ENCODE data around the gene C10orf62. TPM values are rescaled to one million over a fixed set of nuclear protein-coding genes. Genes with fewer than 3 reads are reported as not detected.
A peak's percentile ranks its signal among the peaks of the same experiment; 100 is the strongest.

Gene C10orf62
- total and polyA plus RNA-seq, 2 of the 8 experiments (the other 6 are each of a cell fraction or from before 2014, with no cell fraction given) = 0.05 TPM; not detected in 1

GRCh38 chr10:97577701-97578100 is 11.8 kb upstream of the C10orf62 start:
- no peaks in the 10 kb centered on the region for H3K79me2 ChIP-seq (ENCODE audit: control insufficient read depth in 1 of 2, insufficient read depth in 2 of 2, low read length in 2 of 2)
- H2AFZ ChIP-seq (ENCODE audit: low read length) = no peak overlapping the region; the same call in 1 of the 2 replicates
- H3K36me3 ChIP-seq (ENCODE audit: control insufficient read depth in 2 of 4, insufficient read depth in 4 of 4, low read length in 3 of 4) = no peaks in the 10 kb centered on the region; a peak in 1 of 8 replicates
- TF ChIP-seq BRCA1 (IDR thresholded peaks at IDR 0.05; ENCODE audit: low read depth, low read length) (no peak), SAP30 (IDR thresholded peaks at IDR 0.05; ENCODE audit: insufficient read depth, insufficient replicate concordance, low read length) (no peak), TBP (IDR thresholded peaks at IDR 0.05; ENCODE audit: low read depth, low read length) (no peak), SIRT6 (IDR thresholded peaks at IDR 0.05; ENCODE audit: low read length) (no peak), BACH1 (IDR thresholded peaks at IDR 0.05; ENCODE audit: low read length) (no peak)
- TF ChIP-seq, protein P1, sequence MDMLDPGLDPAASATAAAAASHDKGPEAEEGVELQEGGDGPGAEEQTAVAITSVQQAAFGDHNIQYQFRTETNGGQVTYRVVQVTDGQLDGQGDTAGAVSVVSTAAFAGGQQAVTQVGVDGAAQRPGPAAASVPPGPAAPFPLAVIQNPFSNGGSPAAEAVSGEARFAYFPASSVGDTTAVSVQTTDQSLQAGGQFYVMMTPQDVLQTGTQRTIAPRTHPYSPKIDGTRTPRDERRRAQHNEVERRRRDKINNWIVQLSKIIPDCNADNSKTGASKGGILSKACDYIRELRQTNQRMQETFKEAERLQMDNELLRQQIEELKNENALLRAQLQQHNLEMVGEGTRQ (IDR thresholded peaks at IDR 0.05; ENCODE audit: low read length) = no peak
- TF ChIP-seq, protein P2, sequence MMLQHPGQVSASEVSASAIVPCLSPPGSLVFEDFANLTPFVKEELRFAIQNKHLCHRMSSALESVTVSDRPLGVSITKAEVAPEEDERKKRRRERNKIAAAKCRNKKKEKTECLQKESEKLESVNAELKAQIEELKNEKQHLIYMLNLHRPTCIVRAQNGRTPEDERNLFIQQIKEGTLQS (IDR thresholded peaks at IDR 0.05; ENCODE audit: insufficient read depth, low read depth, low read length) = no peak
- no peak overlapping the region for H2BK20ac ChIP-seq (ENCODE audit: low read length)
- no peak overlapping the region for H3K23ac ChIP-seq (ENCODE audit: insufficient read length)
- H3K14ac ChIP-seq (ENCODE audit: insufficient read length) = no peak overlapping the region
- ChIA-PET CTCF (ENCODE audit: partially characterized antibody) (interaction anchor here (0.7 to 12.9 kb wide), 7 partner anchors 10 to 112 kb away, joined by 3 to 169 read pairs (median 5); no protein-coding TSS in a partner anchor), POLR2A (ENCODE audit: partially characterized antibody) (interaction anchor here (1.1 kb wide), 1 partner anchor 35 kb away, joined by 3 read pairs; no protein-coding TSS in a partner anchor)
- H4K8ac ChIP-seq (ENCODE audit: extremely low read depth, insufficient read depth, low read length) = peak overlapping the region; percentile 75; the same call in 1 of the 2 replicates
- no peak overlapping the region for H2BK5ac ChIP-seq (ENCODE audit: low read depth, low read length)
- no peak overlapping the region for H2BK120ac ChIP-seq (replicated peaks; ENCODE audit: low read depth, low read length)
- H4K91ac ChIP-seq (replicated peaks; ENCODE audit: insufficient read length, low read length) = no peak overlapping the region
- H3K56ac ChIP-seq (replicated peaks; ENCODE audit: insufficient read length, low read depth, low read length) = no peak overlapping the region
- H2AK5ac ChIP-seq (ENCODE audit: low read depth, low read length) = no peak overlapping the region
- H3K4me1 ChIP-seq (replicated peaks in 1 of 4; ENCODE audit: control insufficient read depth in 3 of 4, insufficient read depth in 4 of 4, low read length in 3 of 4) = peaks cover 0 to 6% (median 3%) of the 10 kb centered on the region in 4 experiments; a peak in 2 of 7 replicates
- 89% methylated on average over 9 of the region's 9 CpGs; no CpG with 5 or more reads in 1 of the 2 experiments for WGBS, 2 experiments (ENCODE audit: extremely low coverage in 1 of 2, insufficient coverage in 1 of 2, insufficient read length in 1 of 2, insufficient replicate concordance in 2 of 2, low coverage in 1 of 2, low lambda C conversion rate in 2 of 2, missing lambda C conversion rate in 1 of 2)
- H3K9me3 ChIP-seq (ENCODE audit: insufficient read depth in 2 of 2, low read depth in 1 of 2, low read length in 1 of 2) = no peaks in the 10 kb centered on the region
- H3K9ac ChIP-seq (replicated peaks in 1 of 4; ENCODE audit: extremely low read depth in 1 of 4, low read depth in 3 of 4, low read length in 3 of 4) = no peak overlapping the region
- no peaks in the 10 kb centered on the region; a peak in 1 of 7 replicates for H3K27me3 ChIP-seq (replicated peaks in 1 of 4; ENCODE audit: control insufficient read depth in 3 of 4, extremely low read depth in 1 of 4, insufficient read depth in 3 of 4, low read length in 3 of 4)
- no peak overlapping the region for H3K27ac ChIP-seq (ENCODE audit: low read depth, low read length)
- H4K5ac ChIP-seq (ENCODE audit: insufficient read length, low read depth, low read length) = no peak overlapping the region
- H3K23me2 ChIP-seq (ENCODE audit: low read depth, low read length) = no peaks in the 10 kb centered on the region
- H4K20me1 ChIP-seq (replicated peaks in 1 of 2; ENCODE audit: control insufficient read depth in 1 of 2, insufficient read depth in 2 of 2, low read length in 2 of 2) = no peaks in the 10 kb centered on the region
- H3K79me1 ChIP-seq (ENCODE audit: low read depth, low read length) = no peaks in the 10 kb centered on the region
- H2BK12ac ChIP-seq (ENCODE audit: low read depth, low read length) = no peak overlapping the region
- H3K4me2 ChIP-seq (ENCODE audit: insufficient read depth in 1 of 2, low read depth in 2 of 2, low read length in 2 of 2) = no peak overlapping the region
- no peak overlapping the region for H3K18ac ChIP-seq (ENCODE audit: extremely low read depth, low read length)
- DNase-seq (ENCODE audit: low read depth in 1 of 2, low spot score in 2 of 2) (no peak), FAIRE-seq (no peak)
- no peak overlapping the region for H2BK15ac ChIP-seq (ENCODE audit: low read length)
- H3K4ac ChIP-seq (replicated peaks; ENCODE audit: insufficient read length, low read depth, low read length) = no peak overlapping the region
- no peak overlapping the region for H3K4me3 ChIP-seq (ENCODE audit: extremely low read depth in 1 of 4, insufficient read depth in 2 of 4, low read depth in 3 of 4, low read length in 4 of 4)
